Measurements from ENCODE around the gene DENND1A.

- no peak for TF ChIP-seq SMAD3 (CRISPR knock-in tag; IDR thresholded peaks at IDR 0.05)
- no peak for TF ChIP-seq MEF2D (CRISPR knock-in tag; IDR thresholded peaks at IDR 0.05)
- no peak for TF ChIP-seq PREB (CRISPR knock-in tag; IDR thresholded peaks at IDR 0.05)
- no peak for TF ChIP-seq ZNF280D (CRISPR knock-in tag; IDR thresholded peaks at IDR 0.05)
- no peak for TF ChIP-seq HBP1 (CRISPR knock-in tag; IDR thresholded peaks at IDR 0.05; ENCODE audit: low read depth)
- TF ChIP-seq CTCF (CRISPR knock-in tag; IDR thresholded peaks at IDR 0.05) = no peak; the same call in 1 of the 2 replicates
- no peak for TF ChIP-seq ZNF574 (CRISPR knock-in tag; IDR thresholded peaks at IDR 0.05)
- no peak for TF ChIP-seq ZHX1 (CRISPR knock-in tag; IDR thresholded peaks at IDR 0.05; ENCODE audit: low read depth)
- TF ChIP-seq BRF2 (CRISPR knock-in tag; IDR thresholded peaks at IDR 0.05) = no peak
These were observed 1.3 kb downstream of the DENND1A start for GRCh38 chr9:123928533-123929176.
